Activated CD4-positive, alpha-beta T cell treated with anti-CD3 and anti-CD28 coated beads for 4 hours (primary cell): ENCODE measurements around the gene GJA4.

Experiments
- DNase-seq, 2 donors: peaks; one replicate each; pipeline ENCODE4 v3.0.0-alpha.2; 2020

The GJA4 gene

GRCh38 chr1:34792868-34793727, at the start of gene GJA4:
Gene GJA4, plus strand, starts transcription at chr1:34792999. Its CDS starts 1,215 bp downstream, at chr1:34794214.
- DNase-seq = no peak

GRCh38 chr1:34743775-34744174, 49.0 kb upstream of the GJA4 start:
- no peak for DNase-seq

- DNase-seq = no peak
Observed at GRCh38 chr1:34744851-34745250, 47.9 kb upstream of the GJA4 start.

GRCh38 chr1:34745666-34746065, 47.1 kb upstream of the GJA4 start:
- DNase-seq = no peak

- DNase-seq = no peak
Observed at GRCh38 chr1:34746101-34746500, 46.7 kb upstream of the GJA4 start.

- no peak for DNase-seq
Observed at GRCh38 chr1:34746785-34747637, 45.8 kb upstream of the GJA4 start.

GRCh38 chr1:34747638-34747941, 45.2 kb upstream of the GJA4 start:
- no peak for DNase-seq

- no peak for DNase-seq
Observed at GRCh38 chr1:34749992-34750391, 42.8 kb upstream of the GJA4 start.

GRCh38 chr1:34750610-34751009, 42.2 kb upstream of the GJA4 start:
- no peak for DNase-seq

GRCh38 chr1:34753163-34753562, 39.6 kb upstream of the GJA4 start:
- DNase-seq = no peak

GRCh38 chr1:34754964-34755637, 37.7 kb upstream of the GJA4 start, which contains the start of gene GJB5:
Gene GJB5, plus strand, starts transcription at chr1:34755047. Its CDS starts 2,284 bp downstream, at chr1:34757331.
- DNase-seq = no peak

GRCh38 chr1:34755961-34756360, 36.8 kb upstream of the GJA4 start:
- DNase-seq = no peak

GRCh38 chr1:34757386-34757785, 35.4 kb upstream of the GJA4 start:
- no peak for DNase-seq

GRCh38 chr1:34758751-34759150, 34.0 kb upstream of the GJA4 start:
- DNase-seq = no peak

GRCh38 chr1:34759503-34760357, 33.1 kb upstream of the GJA4 start, which contains the start of gene GJB4:
Gene GJB4, plus strand, starts transcription at chr1:34759740. Its CDS starts 1,515 bp downstream, at chr1:34761255.
- DNase-seq = no peak

GRCh38 chr1:34761176-34761761, 31.5 kb upstream of the GJA4 start:
- no peak for DNase-seq

GRCh38 chr1:34761776-34762307, 31.0 kb upstream of the GJA4 start:
- no peak for DNase-seq

GRCh38 chr1:34762474-34763141, 30.2 kb upstream of the GJA4 start:
- no peak for DNase-seq

- no peak for DNase-seq
Observed at GRCh38 chr1:34763142-34763781, 29.5 kb upstream of the GJA4 start.

GRCh38 chr1:34768856-34769255, 23.9 kb upstream of the GJA4 start:
- DNase-seq = no peak
